GM12878 (cell line): ENCODE results near the gene ZNF841. TPM values are rescaled to one million over a fixed set of nuclear protein-coding genes. Genes with fewer than 3 reads are reported as not detected.
"Not testable (repeated sequence)": the region's sequence is repeated elsewhere in the genome, so short reads cannot be mapped to it uniquely, and the experiment has no call there.

Experiments used
- ATAC-seq: fragments of 200-7000 bp; cut with Tn5 transposase; 3 replicates; pipeline ENCODE4 v1.9.1; 2020; ENCODE audit warnings: mild to moderate bottlenecking, moderate library complexity
- BruUV-seq: library from RNA; stranded (reverse); fragments of 400-500 nt; replicated peaks from 2 replicates; lab custom pipeline; 2021; lab: Mats Ljungman, UMichigan
- CTCF ChIA-PET: fragments of 300-600 bp; sonication (Branson Sonifier 250); formaldehyde crosslinking; extraction: SDS; loops from one replicate; lab custom pipeline; 2021; ENCODE audit warnings: inconsistent platforms; lab: Yijun Ruan, JAX
- POLR2A ChIA-PET: fragments of 350-600 bp; formaldehyde crosslinking; extraction: SDS; loops from one replicate; lab custom pipeline; 2021; ENCODE audit warnings: inconsistent platforms; lab: Charles Lee
- RAD21 ChIA-PET: fragments of 300-600 bp; sonication (Branson Sonifier 250); formaldehyde crosslinking; loops from one replicate; lab custom pipeline; 2023; ENCODE audit warnings: antibody characterized with exemption; ENCODE audit not compliant: unreplicated experiment; lab: Charles Lee
- SMC1A ChIA-PET: fragments of 300-600 bp; sonication (Branson Sonifier 250); formaldehyde crosslinking; loops from one replicate; lab custom pipeline; 2023; ENCODE audit not compliant: unreplicated experiment, uncharacterized antibody; lab: Charles Lee
- DNase-seq: peaks from one replicate; pipeline ENCODE4 v3.0.0-alpha.2; 2011; ENCODE audit warnings: low read depth, low spot score
- FAIRE-seq: peaks from 3 replicates; lab custom pipeline; 2011; peaks lifted over from hg19 to GRCh38; lab: Jason Lieb, UNC
- H2AFZ ChIP-seq: 2 replicates; pipeline ENCODE4 v1.6.0; 2011; ENCODE audit warnings: low read depth, low read length, control low read depth; ENCODE audit not compliant: control insufficient read depth
- H3K27ac ChIP-seq: 2 replicates; pipeline ENCODE4 v1.5.1; 2011; ENCODE audit warnings: control low read depth; ENCODE audit not compliant: control insufficient read depth, insufficient read depth
- H3K27me3 ChIP-seq, 2 experiments: replicated peaks in 1 of 2; 2 replicates each; pipeline versions ENCODE4 v1.6.0 to v1.6.1; 2011; ENCODE audit warnings: low read length in 1 of 2; ENCODE audit not compliant: control insufficient read depth in 2 of 2, insufficient read depth in 2 of 2
- H3K36me3 ChIP-seq, 2 experiments: 2 replicates each; pipeline ENCODE4 v1.5.1; 2011; ENCODE audit warnings: low read length in 1 of 2; ENCODE audit not compliant: control insufficient read depth in 2 of 2, insufficient read depth in 2 of 2
- H3K4me1 ChIP-seq: 2 replicates; pipeline ENCODE4 v1.6.1; 2011; ENCODE audit warnings: mild to moderate bottlenecking, low read length, moderate library complexity, mixed read lengths; ENCODE audit not compliant: control insufficient read depth, insufficient read depth
- H3K4me2 ChIP-seq: 2 replicates; pipeline ENCODE4 v1.6.0; 2011; ENCODE audit warnings: control low read depth; ENCODE audit not compliant: control insufficient read depth, insufficient read depth
- H3K4me3 ChIP-seq: fragments of 200-600 bp; sonication (generic); 2 replicates; pipeline ENCODE4 v1.5.1; 2016
- H3K79me2 ChIP-seq: 2 replicates; pipeline ENCODE4 v1.6.0; 2011; ENCODE audit warnings: low read length; ENCODE audit not compliant: control insufficient read depth, insufficient read depth
- H3K9ac ChIP-seq: 2 replicates; pipeline ENCODE4 v1.8.0; 2011; ENCODE audit warnings: low read length, control low read depth, mixed read lengths; ENCODE audit not compliant: control insufficient read depth, insufficient read depth
- H3K9me3 ChIP-seq: replicated peaks from 3 replicates; pipeline ENCODE4 v1.5.1; 2011; ENCODE audit warnings: mild to moderate bottlenecking, low read length; ENCODE audit not compliant: control insufficient read depth, insufficient read depth
- H4K20me1 ChIP-seq: 2 replicates; pipeline ENCODE4 v1.6.0; 2011; ENCODE audit not compliant: control insufficient read depth, insufficient read depth
- CHD4 ChIP-seq: fragments of 200-600 bp; sonication (generic); IDR thresholded peaks from 2 replicates; pipeline ENCODE4 v1.6.1; 2016; ENCODE audit warnings: mild to moderate bottlenecking
- CREM ChIP-seq: IDR thresholded peaks from 2 replicates; pipeline ENCODE4 v1.6.1; 2014; ENCODE audit warnings: antibody characterized with exemption, low read depth
- IRF4 ChIP-seq: IDR thresholded peaks from 2 replicates; pipeline ENCODE4 v1.6.1; 2011; ENCODE audit warnings: low read depth, low read length
- JUNB ChIP-seq: IDR thresholded peaks from 2 replicates; pipeline ENCODE4 v1.6.1; 2016; ENCODE audit warnings: antibody characterized with exemption, mild to moderate bottlenecking
- ZNF384 ChIP-seq: IDR thresholded peaks from 2 replicates; pipeline ENCODE4 v1.6.1; 2012; ENCODE audit warnings: low read depth, mild to moderate bottlenecking, low read length, improper control_type of control experiment, borderline replicate concordance
- WGBS: methylation state at CpG from one replicate; pipeline ENCODE4 v1.1.6; 2016; ENCODE audit warnings: low lambda C conversion rate; ENCODE audit not compliant: insufficient replicate concordance, insufficient coverage; ENCODE audit errors: missing lambda C conversion rate; 5-methylcytosine and 5-hydroxymethylcytosine counted together
- in situ Hi-C: fragments of 300-500 bp; cut with MboI; formaldehyde crosslinking; loops from 9 replicates; pipeline ENCODE4 v1.14.3; 2018; ENCODE audit warnings: mixed read lengths
- intact Hi-C: fragments of 100-400 bp; cut with micrococcal nuclease; formaldehyde crosslinking; loops from one replicate; pipeline ENCODE4 v1.14.2; 2022; ENCODE audit not compliant: unreplicated experiment
- polyA plus RNA-seq, 11 experiments: library from polyadenylated mRNA; depleted of rRNA in 4 of 11; unstranded in 6 of 11; stranded (reverse) in 5 of 11; fragments of >200 nt; fragmentation: Nextera tagmentation in 4 of 11; fragmentation: Illumina TruSeq in 1 of 11; extraction: Ambion mirVana in 4 of 11; extraction: Trizol in 1 of 11; gene quantifications; 1 replicate in 1 of 11; 2 replicates in 10 of 11; pipeline versions ENCODE4 v1.2.1 to v1.2.3, GENCODE V29; 2011 to 2016; ENCODE audit warnings: inconsistent platforms in 2 of 11, missing spikeins in 2 of 11, low read depth in 1 of 11
- total RNA-seq, 4 experiments: library from RNA; depleted of rRNA in 3 of 4; stranded (reverse); fragments of >200 nt in 3 of 4; fragmentation: Illumina TruSeq in 1 of 4; extraction: Trizol in 1 of 4; gene quantifications; 2 replicates each; pipeline versions ENCODE4 v1.2.1 to v1.2.3, GENCODE V29; 2013 to 2021

The ZNF841 gene
- total and polyA plus RNA-seq, 10 of the 15 experiments (the other 5 are each of a cell fraction or from before 2014, with no cell fraction given) = 1.4 to 15.0 (median 8.2) TPM

- ChIA-PET POLR2A (no interaction called here), CTCF (no interaction called here), SMC1A (no interaction called here), RAD21 (no interaction called here)
- intact Hi-C loops (no loop called here), in situ Hi-C loops (no loop called here)
- BruUV-seq = no TSS peak
- Histone ChIP-seq H2AFZ (no peak overlapping the region), H4K20me1 (no peaks in the 10 kb centered on the region), H3K9me3 (peaks cover 9% of the 10 kb centered on the region; the same call in 2 of the 3 replicates), H3K9ac (no peak overlapping the region), H3K79me2 (peaks cover 9% of the 10 kb centered on the region), H3K4me1 (no peaks in the 10 kb centered on the region), H3K27ac (no peak overlapping the region), H3K36me3 (no peaks in the 10 kb centered on the region), H3K27me3 (no peaks in the 10 kb centered on the region), H3K4me3 (no peak overlapping the region), H3K4me2 (no peak overlapping the region)
- DNase-seq (no peak), ATAC-seq (no peak), FAIRE-seq (no peak)
- no peak for TF ChIP-seq CHD4
- no peak for TF ChIP-seq CREM
- no peak for TF ChIP-seq ZNF384
- no peak for TF ChIP-seq JUNB
- no peak for TF ChIP-seq IRF4
- 16% methylated on average over 2 of the region's 2 CpGs for WGBS
Observed at GRCh38 chr19:52099497-52100138, 4.1 kb upstream of the ZNF841 start.

GRCh38 chr19:52096416-52096815, 851 bp upstream of the ZNF841 start:
- 92% methylated on average over 3 of the region's 3 CpGs for WGBS
- SMC1A ChIA-PET, H2AFZ ChIP-seq, POLR2A ChIA-PET, CTCF ChIA-PET, in situ Hi-C loops, H3K4me2 ChIP-seq, BruUV-seq, FAIRE-seq, H3K9ac ChIP-seq, H3K27me3 ChIP-seq, H4K20me1 ChIP-seq, H3K4me1 ChIP-seq, H3K79me2 ChIP-seq, ATAC-seq, DNase-seq, H3K4me3 ChIP-seq, H3K27ac ChIP-seq, intact Hi-C loops, RAD21 ChIA-PET, H3K36me3 ChIP-seq: not testable (repeated sequence)
- H3K9me3 ChIP-seq = peaks cover 26% of the 10 kb centered on the region; the same call in 2 of the 3 replicates
